Esophagus muscularis mucosa (tissue), 3 donors: ENCODE data around the gene CAPZA1.
A peak's percentile ranks its signal among the peaks of the same experiment; 100 is the strongest.

Experiments
- CTCF ChIP-seq, 3 experiments: fragments of 200-600 bp in 2 of 3; fragments of 450-650 bp in 1 of 3; sonication (generic) in 2 of 3; IDR thresholded peaks; one replicate each; pipeline ENCODE4 v1.5.1; 2017 to 2019; ENCODE audit warnings: antibody characterized with exemption in 3 of 3, mild to moderate bottlenecking in 2 of 3, moderate library complexity in 1 of 3
- POLR2A ChIP-seq: fragments of 450-650 bp; IDR thresholded peaks from one replicate; pipeline ENCODE4 v1.6.1; 2017; ENCODE audit warnings: antibody characterized with exemption, moderate library complexity, mild to moderate bottlenecking, low read depth

DNA sequence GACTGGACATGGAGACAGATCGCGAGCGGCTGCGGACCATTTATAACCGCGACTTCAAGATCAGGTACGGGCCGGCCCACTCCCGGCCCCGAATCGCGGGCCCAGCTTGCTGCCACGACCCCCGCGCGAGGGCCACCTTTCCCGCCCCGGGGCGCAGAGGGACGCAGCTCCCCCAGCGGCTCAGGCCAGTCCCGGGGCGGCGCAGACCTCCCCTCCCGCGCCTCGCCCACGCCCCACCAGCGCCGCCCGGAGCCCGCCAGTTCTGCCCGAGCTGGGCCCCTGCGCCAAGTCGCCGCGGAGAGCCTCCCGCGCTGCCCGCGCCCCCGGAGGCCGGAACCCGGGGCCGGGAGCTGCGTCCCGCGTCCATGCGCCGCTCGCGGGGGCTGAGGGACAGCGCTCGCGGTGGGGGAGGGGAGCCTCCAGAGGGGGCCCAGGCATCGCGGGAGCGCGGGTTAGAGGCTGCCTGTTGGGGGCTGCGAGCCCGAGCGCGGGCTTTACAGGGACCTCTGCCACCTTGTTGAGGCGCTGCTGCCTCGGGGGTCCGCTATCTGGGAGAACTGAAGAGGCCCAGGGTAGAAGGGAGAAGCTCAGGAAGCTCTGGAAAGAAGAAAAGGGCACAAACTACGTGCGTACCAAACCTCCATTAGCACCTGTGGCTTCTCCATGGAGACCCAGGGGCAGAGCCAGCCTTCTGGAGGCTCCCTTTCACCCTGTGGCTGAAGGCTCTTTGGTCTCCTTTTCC lies 55.5 kb downstream of the CAPZA1 start:
- TF ChIP-seq CTCF (IDR thresholded peaks at IDR 0.05) (peak; percentile 23 to 27 (median 24)), POLR2A (no peak)
